HG03342 (cell line): ENCODE data around the gene EFCAB12.
A peak's percentile ranks its signal among the peaks of the same experiment; 100 is the strongest.

ENCODE experiments used
- ATAC-seq: cut with Tn5 transposase; IDR thresholded peaks from one replicate; pipeline ENCODE4 v1.9.1; 2021; ENCODE audit warnings: mild to moderate bottlenecking, moderate library complexity; ENCODE audit not compliant: unreplicated experiment

Gene EFCAB12

DNA sequence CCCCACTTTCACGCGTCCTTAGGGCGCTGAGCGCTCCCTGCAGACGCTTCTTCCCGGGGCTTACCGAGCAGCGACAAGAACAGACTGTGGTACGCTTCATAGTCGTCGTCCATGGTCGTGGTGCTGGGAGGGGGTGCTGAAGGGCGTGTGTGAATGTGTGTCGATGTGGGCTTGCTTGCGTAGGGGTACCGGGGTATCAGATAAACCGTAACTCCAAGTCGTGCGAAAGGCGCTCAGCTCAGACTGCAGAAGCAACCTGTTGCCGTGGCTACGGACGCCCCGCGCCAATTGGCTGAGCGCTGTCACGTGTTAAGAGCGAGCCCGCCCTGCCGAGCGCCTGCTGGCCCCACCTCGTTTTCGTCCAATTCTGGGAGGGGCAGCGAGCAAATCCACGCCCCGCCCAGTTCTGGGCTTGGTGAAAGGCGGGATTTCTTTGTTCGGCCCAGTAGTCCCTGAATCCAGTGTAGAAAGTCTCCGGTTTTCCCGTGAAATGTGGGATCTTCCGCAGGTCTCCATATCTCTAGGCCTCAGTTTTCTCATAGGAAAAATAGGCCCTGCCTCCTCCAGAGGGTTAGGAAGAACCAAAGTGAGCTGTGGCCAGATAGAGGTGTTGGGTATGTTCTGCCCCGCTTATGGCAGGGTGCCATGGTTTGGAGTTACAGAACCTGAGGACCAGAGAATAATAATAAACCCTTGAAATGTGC lies at the start of gene EFCAB12:
Gene EFCAB12 (minus strand): TSS at position 261 of the 704 bp plus-strand sequence. CDS start 148 bp downstream, at position 113.
- peak; percentile 89 for ATAC-seq

DNA sequence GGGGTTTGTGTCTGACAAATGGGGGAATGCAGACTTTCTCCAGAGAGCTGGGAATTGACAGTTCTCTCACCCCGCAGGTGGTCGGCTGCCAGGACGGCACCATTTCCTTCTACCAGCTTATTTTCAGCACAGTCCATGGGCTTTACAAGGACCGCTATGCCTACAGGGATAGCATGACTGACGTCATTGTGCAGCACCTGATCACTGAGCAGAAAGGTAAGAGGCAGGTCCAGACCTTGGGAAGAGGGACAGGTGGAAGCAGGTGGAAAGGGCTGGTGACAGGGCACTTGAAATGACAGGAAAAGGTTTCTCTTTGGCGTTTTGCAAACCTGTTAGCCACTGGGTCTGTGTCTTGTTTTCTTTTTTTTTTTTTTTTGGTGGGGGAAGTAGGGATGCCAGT lies 48.1 kb upstream of the EFCAB12 start:
- no peak for ATAC-seq

DNA sequence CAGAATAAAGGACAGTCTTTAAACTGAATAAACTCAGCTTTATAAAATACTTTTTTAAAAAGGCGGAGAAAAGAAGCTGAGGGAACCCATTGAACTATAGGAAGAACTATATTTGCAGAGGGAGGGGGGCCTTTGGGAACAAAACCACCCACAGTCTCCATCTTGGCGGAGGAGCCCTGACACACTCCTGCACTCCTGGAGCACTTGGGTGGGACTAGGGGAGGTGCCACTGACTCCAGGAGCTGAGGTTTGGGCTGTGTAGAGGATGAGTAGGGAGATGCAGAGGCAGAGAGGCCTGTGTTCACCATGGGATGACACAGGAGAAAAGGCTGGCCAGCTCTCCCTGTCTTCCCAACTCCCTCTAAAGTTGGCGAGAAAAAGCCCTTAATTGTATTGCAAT lies 47.4 kb upstream of the EFCAB12 start:
- no peak for ATAC-seq

GRCh38 chr3:129474984-129475804 lies 46.8 kb upstream of the EFCAB12 start:
- ATAC-seq, result no peak

GRCh38 chr3:129473769-129474152 lies 45.3 kb upstream of the EFCAB12 start:
- no peak for ATAC-seq

DNA sequence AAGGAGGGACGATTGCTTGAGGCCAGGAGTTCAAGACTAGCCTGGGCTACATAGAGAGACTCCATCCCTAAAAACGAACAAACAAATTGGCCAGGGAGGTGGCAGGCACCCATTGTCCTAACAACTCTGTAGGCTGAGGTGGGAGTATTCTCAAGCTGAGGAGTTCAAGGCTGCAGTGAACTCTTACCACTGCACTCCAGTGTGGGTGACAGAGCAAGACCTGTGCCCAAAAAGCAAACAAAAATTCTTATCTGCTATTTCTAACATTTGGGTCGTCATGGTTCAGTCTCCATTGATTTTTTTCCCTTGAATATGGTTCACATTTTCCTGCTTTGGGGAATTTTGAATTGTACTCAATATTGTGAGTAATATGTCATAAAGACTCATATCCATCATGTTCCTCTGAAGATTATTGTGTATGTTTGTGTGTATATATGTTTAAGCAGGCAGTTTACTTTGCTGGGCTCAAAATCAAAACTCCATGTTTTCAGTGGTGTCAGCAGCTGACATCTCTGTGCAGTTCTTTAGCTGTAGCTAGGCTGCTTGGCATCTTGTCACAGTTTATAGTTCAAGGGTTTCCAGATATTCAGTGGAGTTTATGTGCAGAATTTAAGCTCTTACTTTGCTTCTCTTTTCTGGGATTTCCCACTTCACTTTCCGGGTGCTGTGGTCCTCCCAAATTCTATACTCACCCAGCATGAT lies 44.8 kb upstream of the EFCAB12 start:
- ATAC-seq, result no peak

DNA sequence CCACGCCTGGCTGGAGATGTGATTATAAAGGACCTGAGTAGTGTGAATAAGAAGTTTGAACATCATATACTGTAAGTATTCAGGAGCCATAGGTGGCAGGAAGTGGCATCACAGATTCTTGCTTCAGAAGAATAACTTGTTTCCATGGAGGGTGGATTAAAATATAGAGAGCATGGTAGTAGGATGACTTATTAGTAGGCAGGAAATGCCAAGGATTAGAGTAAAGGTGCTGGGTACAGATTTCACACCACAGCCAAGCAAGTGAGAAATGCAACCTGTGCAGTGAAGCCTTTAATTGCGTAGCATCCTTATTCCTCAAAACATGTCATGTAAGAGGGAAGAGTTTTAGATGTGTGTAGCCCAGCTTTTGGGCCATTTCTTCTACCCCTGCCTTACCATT lies 42.4 kb upstream of the EFCAB12 start:
- no peak for ATAC-seq

- no peak for ATAC-seq
These were observed 40.6 kb upstream of the EFCAB12 start for GRCh38 chr3:129469026-129469425.

DNA sequence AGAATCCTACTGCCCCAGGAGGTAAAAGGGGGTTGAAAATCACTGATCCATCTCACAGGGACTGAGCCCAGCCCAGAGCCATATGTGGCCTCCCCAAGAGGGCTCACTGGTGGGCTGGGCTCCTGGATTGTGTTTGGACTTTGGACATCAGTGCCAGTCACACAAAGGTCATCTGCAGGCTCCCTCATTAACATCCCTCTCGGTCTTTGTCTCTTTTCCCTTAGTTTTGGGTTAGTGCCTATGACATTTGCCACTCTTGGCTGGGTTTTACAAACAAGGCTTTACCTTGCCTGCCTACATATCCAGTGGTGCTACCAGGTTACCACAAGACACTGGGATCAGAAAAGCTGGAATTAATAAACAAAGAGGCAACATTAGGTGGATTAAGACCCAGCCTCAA lies 39.5 kb upstream of the EFCAB12 start:
- no peak for ATAC-seq

GRCh38 chr3:129463716-129464115 lies 35.3 kb upstream of the EFCAB12 start:
- no peak for ATAC-seq

DNA sequence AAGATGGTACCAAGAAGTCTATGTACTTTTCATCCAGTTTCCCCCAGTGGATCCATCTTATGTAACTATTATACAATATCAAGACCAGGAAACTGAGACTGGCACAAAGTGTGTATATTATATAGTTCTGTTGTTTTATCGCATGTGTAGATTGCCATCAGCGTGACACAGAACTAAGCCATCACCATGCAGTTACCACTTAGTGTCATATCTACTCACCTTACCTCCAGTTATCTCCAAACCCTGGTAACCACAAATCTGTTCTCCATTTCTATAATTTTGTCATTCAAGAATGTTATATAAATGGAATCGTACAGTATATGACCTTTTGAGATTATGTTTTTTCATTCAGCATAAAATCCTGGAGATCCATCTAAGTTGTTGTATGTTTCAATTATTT lies 34.7 kb upstream of the EFCAB12 start:
- no peak for ATAC-seq

DNA sequence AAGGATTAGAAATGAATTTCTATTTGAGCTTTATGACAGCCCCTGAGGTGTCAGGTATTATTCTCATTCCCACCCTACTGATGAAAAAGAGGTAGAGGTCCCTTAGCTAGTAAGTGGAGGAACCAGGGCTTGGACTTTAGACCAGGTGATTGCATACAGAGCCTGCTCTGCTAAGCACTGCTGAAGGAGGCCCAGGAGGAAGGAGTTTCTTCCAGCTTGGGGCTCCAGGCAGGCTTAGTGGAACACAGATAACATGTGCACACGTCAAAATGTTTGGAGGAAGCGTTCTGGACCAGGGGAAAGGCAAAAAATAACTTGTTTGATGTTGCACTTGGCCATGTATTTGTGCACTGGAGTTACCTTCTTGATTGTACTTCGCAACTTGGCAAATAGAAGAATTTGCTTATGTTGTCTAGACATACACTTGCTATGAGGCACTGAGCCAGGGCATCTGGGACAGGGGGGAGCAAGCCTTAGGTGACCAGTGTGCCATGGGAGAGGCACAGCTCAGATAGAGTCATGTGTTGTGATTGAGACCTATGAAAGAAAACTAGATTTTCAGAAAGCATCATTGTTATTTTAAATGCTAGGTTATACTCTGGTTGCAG lies 34.0 kb upstream of the EFCAB12 start:
- ATAC-seq, result no peak

DNA sequence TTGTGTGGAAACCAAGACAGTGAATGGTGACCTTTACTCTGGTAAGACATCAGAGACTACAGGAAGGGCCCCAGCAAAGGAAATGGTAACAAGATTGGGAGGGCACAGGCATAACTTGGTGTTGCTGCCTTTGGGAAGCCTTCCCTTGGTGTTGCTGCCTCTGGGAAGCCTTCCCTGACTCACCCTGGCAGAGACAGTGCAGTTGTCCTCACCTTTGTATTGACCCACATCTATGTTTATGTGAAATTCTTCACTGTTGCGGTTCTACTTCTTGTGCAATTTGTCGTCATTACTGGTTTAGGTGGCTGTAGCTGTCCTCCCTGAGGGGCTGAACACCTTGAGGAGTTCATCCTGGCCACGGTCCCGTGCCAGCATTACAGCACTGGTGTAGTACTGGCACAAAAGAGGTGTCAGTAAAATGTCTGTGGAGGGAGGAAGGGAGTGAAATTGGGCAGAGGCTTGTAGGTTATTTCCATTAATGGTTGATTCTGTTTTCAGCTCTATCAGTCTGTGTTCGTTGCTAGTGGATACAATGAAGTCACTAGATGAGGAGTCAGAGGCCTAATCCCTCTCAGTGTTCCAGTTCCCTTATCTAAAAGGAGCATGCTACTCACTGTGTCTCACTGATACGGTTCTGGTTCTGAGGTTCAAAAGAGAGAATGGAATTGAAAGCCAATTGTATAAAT lies 33.2 kb upstream of the EFCAB12 start:
- ATAC-seq, result no peak

GRCh38 chr3:129461022-129461421 lies 32.6 kb upstream of the EFCAB12 start:
- no peak for ATAC-seq

- no peak for ATAC-seq
These were observed 32.1 kb upstream of the EFCAB12 start for GRCh38 chr3:129460572-129460971.

DNA sequence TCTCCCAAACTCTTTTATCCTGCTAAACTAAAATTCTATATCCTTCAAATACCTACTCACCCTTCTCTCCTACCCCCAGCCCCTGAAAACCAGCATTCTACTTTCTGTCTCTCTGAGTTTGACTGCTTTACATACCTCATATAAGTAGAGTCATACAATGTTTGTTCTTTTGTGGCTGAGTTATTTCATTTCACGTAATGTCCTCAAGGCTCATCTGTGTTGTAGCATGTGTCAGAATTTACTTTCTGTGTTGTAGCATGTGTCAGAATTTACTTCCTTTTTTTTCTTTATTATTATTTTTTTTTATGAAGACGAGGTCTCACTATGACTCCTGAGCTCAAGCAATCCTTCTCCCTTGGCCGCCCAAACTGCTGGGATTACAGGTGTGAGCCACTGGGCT lies 31.7 kb upstream of the EFCAB12 start:
- no peak for ATAC-seq

DNA sequence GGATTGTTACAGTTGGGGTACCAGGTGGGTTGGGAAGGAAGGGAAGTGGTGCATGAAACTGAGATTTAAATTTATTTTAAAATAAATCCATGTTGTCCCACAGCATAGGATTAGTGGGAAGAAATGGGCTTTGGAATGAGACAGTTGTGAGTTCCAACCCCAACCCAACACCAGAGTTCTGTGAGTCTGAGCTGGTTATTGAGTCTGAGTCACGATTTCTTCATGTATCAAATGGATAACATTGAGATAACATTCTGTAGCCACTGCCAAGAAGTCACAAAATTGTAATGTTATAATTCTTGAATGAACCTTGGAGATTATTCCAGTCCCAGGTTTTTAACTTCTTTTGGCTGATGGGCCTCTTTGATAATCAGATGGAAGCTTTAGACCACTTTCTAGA lies 25.3 kb upstream of the EFCAB12 start:
- no peak for ATAC-seq

- no peak for ATAC-seq
These were observed 21.1 kb upstream of the EFCAB12 start for GRCh38 chr3:129449279-129450115.

GRCh38 chr3:129448186-129448895 lies 19.9 kb upstream of the EFCAB12 start:
- no peak for ATAC-seq
